Measurements from ENCODE around the gene TMEM150A. TPM values are rescaled to one million over a fixed set of nuclear protein-coding genes. Genes with fewer than 3 reads are reported as not detected.
A peak's percentile ranks its signal among the peaks of the same experiment; 100 is the strongest.

The TMEM150A gene
- total RNA-seq, 1 donor from 2014 or later: 7.2 TPM

GRCh38 chr2:85580206-85580605 lies 22.3 kb downstream of the TMEM150A start:
- no peak for TF ChIP-seq EZH2phosphoT487 (IDR thresholded peaks at IDR 0.05)
- TF ChIP-seq CTCF (IDR thresholded peaks at IDR 0.05): no peak
- TF ChIP-seq EZH2 (IDR thresholded peaks at IDR 0.05): no peak
- H3K9me3 Mint-ChIP-seq: no peaks in the 10 kb centered on the region
- peaks cover 9% of the 10 kb centered on the region for H3K27me3 Mint-ChIP-seq (ENCODE audit: insufficient read depth, low read depth)
- no peaks in the 10 kb centered on the region for H3K36me3 ChIP-seq
- no peak overlapping the region for H3K9ac ChIP-seq
- no peaks in the 10 kb centered on the region for H4K20me1 ChIP-seq (ENCODE audit: low read depth)
- H3K27ac Mint-ChIP-seq: peak overlapping the region; percentile 96
- H3K79me2 ChIP-seq (ENCODE audit: low read depth): no peaks in the 10 kb centered on the region
- H2AFZ ChIP-seq (replicated peaks): no peak overlapping the region
- H3K4me1 ChIP-seq: peaks cover 25% of the 10 kb centered on the region
- no peaks in the 10 kb centered on the region for H3K9me3 ChIP-seq (ENCODE audit: low read depth)
- H3K36me3 Mint-ChIP-seq: peaks cover 2% of the 10 kb centered on the region
- no peak for DNase-seq (ENCODE audit: low spot score)
- no peaks in the 10 kb centered on the region for H3F3A ChIP-seq (ENCODE audit: low read depth)
- no peak overlapping the region for H3K4me2 ChIP-seq
- H3K27ac ChIP-seq: no peak overlapping the region
- H3K4me1 Mint-ChIP-seq: peaks cover 48% of the 10 kb centered on the region
- H3K4me3 Mint-ChIP-seq: no peak overlapping the region
- no peak overlapping the region for H3K4me3 ChIP-seq
- peaks cover 98% of the 10 kb centered on the region for H3K27me3 ChIP-seq

- no peak overlapping the region for H3K4me3 ChIP-seq
- peaks cover 9% of the 10 kb centered on the region for H3K27me3 Mint-ChIP-seq (ENCODE audit: insufficient read depth, low read depth)
- H3K27me3 ChIP-seq: peaks cover 98% of the 10 kb centered on the region
- H4K20me1 ChIP-seq (ENCODE audit: low read depth): no peaks in the 10 kb centered on the region
- peak overlapping the region; percentile 75 for H3K4me3 Mint-ChIP-seq
- no peaks in the 10 kb centered on the region for H3K9me3 ChIP-seq (ENCODE audit: low read depth)
- peaks cover 25% of the 10 kb centered on the region for H3K4me1 ChIP-seq
- H2AFZ ChIP-seq (replicated peaks): no peak overlapping the region
- H3K4me1 Mint-ChIP-seq: peaks cover 44% of the 10 kb centered on the region
- TF ChIP-seq CTCF (IDR thresholded peaks at IDR 0.05) (no peak), EZH2 (IDR thresholded peaks at IDR 0.05) (no peak), EZH2phosphoT487 (IDR thresholded peaks at IDR 0.05) (no peak)
- H3K9ac ChIP-seq: no peak overlapping the region
- peak overlapping the region; percentile 96 for H3K27ac Mint-ChIP-seq
- H3K4me2 ChIP-seq: no peak overlapping the region
- no peaks in the 10 kb centered on the region for H3K9me3 Mint-ChIP-seq
- H3F3A ChIP-seq (ENCODE audit: low read depth): no peaks in the 10 kb centered on the region
- no peaks in the 10 kb centered on the region for H3K36me3 ChIP-seq
- H3K36me3 Mint-ChIP-seq: peaks cover 2% of the 10 kb centered on the region
- no peak for DNase-seq (ENCODE audit: low spot score)
- no peaks in the 10 kb centered on the region for H3K79me2 ChIP-seq (ENCODE audit: low read depth)
- no peak overlapping the region for H3K27ac ChIP-seq
These were observed 23.1 kb downstream of the TMEM150A start for GRCh38 chr2:85579266-85579935.

GRCh38 chr2:85578243-85579180 lies 24.0 kb downstream of the TMEM150A start:
- no peak for DNase-seq (ENCODE audit: low spot score)
- no peaks in the 10 kb centered on the region for H3K9me3 Mint-ChIP-seq
- no peaks in the 10 kb centered on the region for H3K9me3 ChIP-seq (ENCODE audit: low read depth)
- H3F3A ChIP-seq (ENCODE audit: low read depth): peaks cover 1% of the 10 kb centered on the region
- no peak for TF ChIP-seq CTCF (IDR thresholded peaks at IDR 0.05)
- H3K4me3 ChIP-seq: no peak overlapping the region
- H3K36me3 Mint-ChIP-seq: peaks cover 2% of the 10 kb centered on the region
- peak overlapping the region; percentile 76 for H2AFZ ChIP-seq (replicated peaks)
- H4K20me1 ChIP-seq (ENCODE audit: low read depth): no peaks in the 10 kb centered on the region
- H3K27me3 ChIP-seq: peaks cover 98% of the 10 kb centered on the region
- H3K27me3 Mint-ChIP-seq (ENCODE audit: insufficient read depth, low read depth): peaks cover 9% of the 10 kb centered on the region
- H3K27ac Mint-ChIP-seq: peak overlapping the region; percentile 96
- H3K27ac ChIP-seq: no peak overlapping the region
- peak overlapping the region; percentile 75 for H3K4me3 Mint-ChIP-seq
- no peaks in the 10 kb centered on the region for H3K79me2 ChIP-seq (ENCODE audit: low read depth)
- peaks cover 25% of the 10 kb centered on the region for H3K4me1 ChIP-seq
- H3K4me2 ChIP-seq: peak overlapping the region; percentile 50
- no peaks in the 10 kb centered on the region for H3K36me3 ChIP-seq
- peaks cover 44% of the 10 kb centered on the region for H3K4me1 Mint-ChIP-seq
- no peak overlapping the region for H3K9ac ChIP-seq

Measured in neural progenitor cell (in vitro differentiated cells).